ENCODE measurements around the gene FLNB.

DNA sequence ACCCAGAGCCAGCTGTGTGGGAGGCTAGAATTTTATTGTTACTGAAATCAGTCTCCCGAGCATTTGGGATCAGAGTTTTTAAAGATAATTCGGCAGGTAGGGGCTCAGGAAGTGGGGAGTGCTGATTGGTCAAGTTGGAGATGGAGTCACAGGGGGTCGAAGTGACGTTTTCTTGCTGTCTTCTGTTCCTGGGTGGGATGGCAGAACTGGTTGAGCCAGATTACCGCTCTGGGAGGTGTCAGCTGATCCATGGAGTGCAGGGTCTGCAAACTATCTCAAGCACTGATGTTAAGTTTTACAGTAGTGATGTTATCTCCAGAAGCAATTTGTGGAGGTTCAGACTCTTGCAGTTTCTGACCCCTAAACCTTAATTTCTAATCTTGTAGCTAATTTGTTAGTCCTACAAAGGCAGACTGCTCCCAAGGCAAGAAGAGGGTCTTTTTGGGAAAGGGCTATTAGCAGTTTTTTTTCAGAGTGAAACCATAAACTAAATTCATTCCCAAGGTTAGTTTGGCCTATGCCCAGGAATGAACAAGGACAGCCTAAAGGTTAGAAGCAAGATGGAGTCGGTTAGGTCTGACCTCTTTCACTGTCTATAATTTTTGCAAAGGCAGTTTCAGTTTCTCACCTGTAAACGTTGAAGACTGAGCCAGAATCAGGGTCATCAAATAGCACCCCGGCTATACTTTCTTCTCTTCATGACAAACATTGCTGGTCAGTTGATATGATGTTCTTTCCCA lies 28.2 kb downstream of the FLNB start:
- TF ChIP-seq CTCF (conservative IDR thresholded peaks at IDR 0.05 in 1 of 2, IDR thresholded peaks at IDR 0.05 in 1 of 2; ENCODE audit: extremely low read depth in 1 of 2, insufficient read depth in 1 of 2, low read depth in 1 of 2, low read length in 2 of 2) (no peak), EZH2 (IDR thresholded peaks at IDR 0.05; ENCODE audit: borderline replicate concordance, low read length) (no peak)

Measured in mammary epithelial cell (primary cell).